M059J (cell line): ENCODE measurements around the gene LYZL1. TPM values are rescaled to one million over a fixed set of nuclear protein-coding genes. Genes with fewer than 3 reads are reported as not detected.
"Not testable (repeated sequence)": the region's sequence is repeated elsewhere in the genome, so short reads cannot be mapped to it uniquely, and the experiment has no call there.

Experiments used
- DNase-seq: peaks from one replicate; pipeline ENCODE4 v3.0.0-alpha.2; 2012; ENCODE audit warnings: low read depth
- total RNA-seq: library from RNA; depleted of rRNA; stranded (reverse); fragments of >200 nt; shearing (Covaris generic); gene quantifications from 2 replicates; pipeline ENCODE4 v1.2.3, GENCODE V29; 2014

LYZL1 gene
- total RNA-seq, 1 experiment from 2014 or later = not detected

GRCh38 chr10:29306688-29307087 is 17.8 kb downstream of the LYZL1 start:
- no peak for DNase-seq

- DNase-seq = not testable (repeated sequence)
Measured at GRCh38 chr10:29308142-29308541, 19.3 kb downstream of the LYZL1 start.

DNA sequence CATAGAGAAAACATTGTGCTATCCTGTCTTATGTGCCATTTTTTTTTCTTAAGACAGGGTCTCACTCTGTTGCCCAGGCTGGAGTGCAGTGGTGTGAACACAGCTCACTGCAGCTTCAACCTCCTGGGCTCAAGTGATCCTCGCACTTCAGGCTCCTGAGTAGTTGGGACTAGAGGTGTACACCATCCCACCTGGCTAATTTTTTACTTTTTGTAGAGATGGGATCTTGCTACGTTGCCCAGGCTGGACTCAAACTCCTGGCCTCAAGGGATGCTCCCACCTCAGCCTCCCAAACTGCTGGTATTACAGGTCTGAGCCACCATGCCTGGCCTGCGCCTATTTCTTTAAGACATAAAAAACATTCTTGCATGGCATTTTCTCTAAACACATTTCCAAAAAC is 20.6 kb downstream of the LYZL1 start:
- DNase-seq = no peak

GRCh38 chr10:29310463-29310862 is 21.6 kb downstream of the LYZL1 start:
- peak; percentile 41 for DNase-seq

GRCh38 chr10:29313071-29313470 is 24.2 kb downstream of the LYZL1 start:
- peak; percentile 18 for DNase-seq

DNA sequence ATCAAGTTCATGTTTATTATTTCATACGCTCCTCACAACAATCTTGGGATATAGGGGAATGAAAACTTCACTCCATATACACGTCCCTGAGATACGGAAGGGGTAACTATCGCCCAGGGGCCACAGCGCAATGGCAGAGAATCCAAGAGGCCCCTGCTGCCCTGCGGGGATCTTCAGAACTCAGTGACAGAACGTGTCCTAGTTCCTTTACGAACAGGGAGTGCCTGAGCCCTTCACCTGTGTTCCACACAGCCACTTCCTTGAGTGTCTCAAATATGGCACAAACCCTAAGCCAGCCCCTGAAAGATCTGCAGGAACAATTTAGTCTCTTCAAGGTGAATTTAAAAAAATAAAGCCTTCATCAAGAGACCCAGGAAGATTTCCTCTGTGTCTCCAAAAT is 25.9 kb downstream of the LYZL1 start:
- DNase-seq = no peak

- DNase-seq = no peak
Measured at GRCh38 chr10:29315814-29316213, 26.9 kb downstream of the LYZL1 start.

DNA sequence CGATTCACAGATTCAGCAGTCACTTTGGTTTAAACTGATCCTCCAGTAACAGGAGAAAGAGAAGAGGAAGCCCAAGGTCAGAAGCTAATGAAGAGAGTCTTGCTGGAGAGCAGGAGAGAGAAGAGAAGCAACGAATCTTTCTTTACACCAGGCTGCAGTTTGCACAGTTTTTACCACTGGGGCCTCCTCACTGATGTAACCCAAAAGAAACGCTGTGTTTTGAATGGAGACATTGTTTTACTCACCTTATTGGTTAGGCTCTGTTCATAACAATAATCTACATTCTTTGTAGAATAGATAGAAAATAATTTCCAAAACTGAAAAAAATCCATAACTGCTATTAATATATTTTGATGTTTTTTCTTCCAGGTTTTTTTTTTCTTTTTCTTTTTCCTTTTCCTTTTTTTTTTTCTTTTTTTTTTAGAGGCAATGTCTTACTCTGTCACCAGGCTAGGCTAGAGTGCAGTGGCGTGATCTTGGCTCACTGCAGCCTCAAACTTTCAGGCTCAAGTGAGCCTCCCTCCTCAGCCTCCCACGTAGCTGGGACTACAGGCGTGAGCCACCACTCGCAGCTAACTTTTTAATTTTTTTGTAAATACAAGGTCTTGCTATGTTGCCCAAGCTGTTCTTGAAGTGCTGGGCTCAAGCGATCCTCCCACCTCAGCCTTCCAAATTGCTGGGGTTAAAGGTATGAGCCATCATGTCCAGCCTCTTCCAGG is 27.6 kb downstream of the LYZL1 start:
- no peak for DNase-seq

GRCh38 chr10:29317027-29317420 is 28.2 kb downstream of the LYZL1 start:
- peak; percentile 33 for DNase-seq

GRCh38 chr10:29317423-29318021 is 28.7 kb downstream of the LYZL1 start:
- no peak for DNase-seq

- peak; percentile 74 for DNase-seq
Measured at GRCh38 chr10:29318141-29319071, 29.5 kb downstream of the LYZL1 start.

DNA sequence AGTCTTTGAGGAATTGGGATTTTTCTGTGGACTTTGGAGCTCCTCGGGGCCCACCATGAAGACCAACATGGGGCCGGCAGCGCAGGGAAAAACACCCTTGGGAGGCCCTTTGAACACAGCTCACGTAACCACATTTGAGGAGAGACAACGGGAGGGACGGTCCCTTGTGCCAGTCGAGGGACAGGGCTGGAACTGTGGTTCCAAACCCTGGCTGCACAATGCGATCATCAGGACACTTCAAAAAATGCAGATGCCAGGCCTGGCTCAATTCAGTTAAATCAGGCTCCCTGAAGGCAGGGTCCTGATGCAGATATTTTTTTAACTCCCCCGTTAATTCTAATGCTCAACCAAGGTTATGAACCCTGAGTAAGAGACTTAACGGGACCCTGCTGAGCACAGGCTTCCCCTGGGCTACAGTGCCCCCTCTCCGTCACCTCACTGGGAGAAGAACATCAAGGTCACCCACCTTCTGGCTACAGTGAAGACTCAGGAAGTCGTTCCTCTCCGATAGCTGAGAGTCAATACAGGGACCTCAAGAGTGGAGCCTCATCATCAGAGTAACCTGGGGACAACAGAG is 30.4 kb downstream of the LYZL1 start:
- no peak for DNase-seq

DNA sequence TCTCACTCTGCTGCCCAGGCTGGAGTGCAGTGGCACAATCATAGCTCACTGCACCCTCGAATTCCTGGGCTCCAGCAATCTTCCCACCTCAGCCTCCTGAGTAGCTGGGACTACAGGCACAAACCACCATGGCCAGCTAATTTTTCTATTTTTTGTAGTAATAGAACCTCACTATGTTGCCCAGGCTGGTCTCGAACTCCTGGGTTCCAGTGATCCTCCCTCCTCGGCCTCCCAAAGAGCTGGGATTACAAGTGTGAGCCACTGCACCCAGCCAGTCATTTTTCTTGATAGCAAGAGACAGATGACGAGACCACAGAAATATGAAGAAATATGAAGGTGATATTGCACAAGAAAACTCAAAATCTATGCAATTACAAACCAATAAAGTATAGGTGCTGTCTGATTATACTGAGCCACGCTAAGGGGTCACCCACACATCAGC is 31.8 kb downstream of the LYZL1 start:
- not testable (repeated sequence) for DNase-seq

DNA sequence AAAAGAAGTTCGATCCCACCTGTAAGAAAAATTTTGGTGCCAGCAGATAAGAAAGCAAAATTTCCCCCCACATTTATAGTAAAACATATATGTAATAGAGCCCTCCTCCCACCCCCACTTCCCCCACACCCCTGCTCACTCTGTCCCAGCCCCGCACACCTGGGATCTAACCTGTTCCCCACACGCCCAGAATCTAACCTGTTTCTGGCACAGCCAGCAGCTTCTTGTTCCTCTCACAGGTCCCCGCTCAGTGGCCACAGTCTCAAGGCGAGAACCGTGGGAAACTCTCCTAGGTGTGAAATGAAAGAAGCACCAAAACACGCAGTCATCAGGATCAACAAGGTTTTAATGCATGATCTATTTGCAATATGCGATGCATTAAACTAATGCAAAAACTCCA is 32.8 kb downstream of the LYZL1 start:
- no peak for DNase-seq

DNA sequence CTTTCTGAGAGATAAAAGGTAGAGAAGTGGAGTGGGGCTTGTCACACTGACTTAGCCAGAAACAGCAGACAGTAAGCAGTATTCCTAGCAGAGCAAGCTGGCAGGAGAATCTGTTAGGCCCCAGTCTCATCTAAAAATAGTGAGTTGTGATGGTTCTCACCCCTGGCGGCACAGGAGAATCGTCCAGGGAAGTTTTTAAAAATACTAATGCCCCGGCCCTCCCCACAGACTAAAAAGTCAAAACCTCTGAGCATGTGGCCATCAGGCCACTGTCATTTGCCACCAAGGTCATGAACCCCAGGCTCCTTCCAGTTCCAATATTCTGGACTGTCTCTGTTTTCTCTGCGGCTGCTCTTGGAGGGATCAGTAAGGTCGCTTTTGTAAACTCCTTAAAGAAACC is 34.0 kb downstream of the LYZL1 start:
- no peak for DNase-seq

DNA sequence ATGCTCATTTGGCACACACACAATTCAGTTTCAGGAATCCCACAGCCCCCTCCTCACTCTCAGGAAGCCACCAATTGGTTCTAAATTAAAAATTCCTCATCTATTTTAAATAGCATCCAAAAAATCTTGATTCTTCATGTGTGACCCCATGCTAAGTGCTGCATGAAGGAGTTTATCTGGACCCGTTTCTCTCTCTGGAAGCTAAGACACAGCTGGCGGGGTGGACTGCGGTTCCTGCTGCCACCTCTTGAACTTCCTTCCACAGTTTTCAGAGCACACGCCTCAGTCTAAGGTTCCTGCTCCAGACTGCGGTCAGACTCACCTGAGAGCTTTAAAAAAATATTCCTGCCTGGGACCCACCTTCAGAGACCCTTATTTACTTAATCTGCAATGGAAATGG is 34.5 kb downstream of the LYZL1 start:
- no peak for DNase-seq

GRCh38 chr10:29324220-29324841 is 35.5 kb downstream of the LYZL1 start:
- peak; percentile 46 for DNase-seq

DNA sequence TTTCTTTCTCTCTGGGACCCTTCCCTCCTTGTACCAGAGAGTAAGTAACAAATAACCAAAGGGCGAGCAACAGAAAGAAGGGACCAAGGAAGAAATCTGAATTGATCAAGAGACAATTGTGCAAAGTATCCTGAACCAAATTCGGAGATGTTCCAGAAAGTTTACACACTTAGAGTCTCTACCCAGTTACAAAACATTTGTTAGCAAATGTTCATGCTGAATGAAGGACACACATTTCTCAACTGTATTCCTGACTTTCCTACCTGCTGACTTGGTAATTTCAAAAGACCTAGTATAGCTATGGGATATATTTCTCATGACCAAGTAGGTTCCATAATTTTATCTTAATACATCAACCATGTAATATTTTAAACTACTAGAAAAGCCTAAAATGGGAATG is 37.4 kb downstream of the LYZL1 start:
- DNase-seq = no peak

DNA sequence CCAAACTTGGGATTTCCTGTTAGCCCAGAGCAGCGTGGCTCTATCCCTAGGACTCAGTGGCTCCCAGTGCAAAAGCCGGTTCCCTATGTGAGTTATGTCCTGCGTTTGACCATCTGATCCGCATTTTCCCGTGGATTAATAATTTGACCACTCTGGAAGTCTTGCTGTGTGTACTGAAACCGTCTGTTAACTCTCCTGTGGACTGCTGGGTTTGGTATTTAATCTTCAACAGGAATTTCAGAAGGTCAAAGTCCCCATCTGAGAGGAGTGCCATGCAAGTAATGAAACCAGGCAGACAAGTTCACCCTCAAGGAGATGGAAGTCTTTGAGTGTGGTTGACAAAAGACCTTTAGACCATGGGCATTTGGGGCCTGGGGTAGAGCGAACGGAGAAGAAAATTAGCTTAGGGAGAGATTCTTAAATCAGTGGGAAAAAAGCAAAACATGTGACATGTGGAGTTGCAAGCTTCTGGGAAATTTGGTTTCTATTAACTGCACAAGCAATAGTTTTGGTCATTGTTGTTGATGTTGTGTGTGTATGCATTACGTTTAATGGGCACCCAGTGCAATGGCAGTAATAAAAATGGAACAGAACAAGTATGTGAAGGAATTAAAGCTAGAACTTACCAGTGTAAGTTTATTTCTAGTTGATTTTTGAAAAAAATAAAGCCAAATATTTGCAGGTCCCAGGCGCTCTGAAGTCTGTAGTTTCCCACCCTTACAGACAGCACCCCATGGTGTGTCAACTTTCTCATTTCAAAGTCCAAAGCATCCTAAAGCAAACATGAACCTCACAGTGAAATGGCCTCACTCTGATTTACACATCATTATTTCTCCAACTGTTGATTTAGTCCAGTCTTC is 38.2 kb downstream of the LYZL1 start:
- no peak for DNase-seq

- DNase-seq = no peak
Measured at GRCh38 chr10:29327746-29328102, 38.9 kb downstream of the LYZL1 start.

DNA sequence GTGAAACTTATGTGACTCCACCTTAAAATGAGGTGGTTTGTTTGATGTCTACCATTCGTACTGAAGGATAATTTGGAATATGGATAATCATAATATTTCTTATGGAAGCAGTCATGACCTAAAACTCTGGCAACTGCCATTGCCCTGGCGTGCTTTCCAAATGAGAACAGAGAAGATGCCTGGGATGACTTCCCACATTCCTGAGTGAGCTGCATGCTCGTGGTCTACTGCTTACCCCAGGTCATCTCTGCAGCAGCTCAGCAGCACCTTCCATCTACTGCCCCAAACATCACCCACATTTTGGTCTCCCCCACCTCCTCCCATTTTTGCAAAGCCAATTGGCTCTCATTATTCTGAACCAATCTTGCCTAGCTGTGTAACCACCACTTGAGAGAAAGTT is 40.1 kb downstream of the LYZL1 start:
- DNase-seq = peak; percentile 20
